Thyroid gland (tissue), 4 donors: ENCODE results near the gene CAMTA2. TPM values are rescaled to one million over a fixed set of nuclear protein-coding genes. Genes with fewer than 3 reads are reported as not detected.

Experiments used
- DNase-seq, 2 donors: peaks; one replicate each; pipeline ENCODE4 v3.0.0-alpha.2; 2019
- H3K27ac ChIP-seq, 3 donors: fragments of 200-600 bp; sonication (generic); 1 replicate in 2 of 3; 2 replicates in 1 of 3; pipeline ENCODE4 v1.5.1; 2016 to 2019; ENCODE audit warnings: mild to moderate bottlenecking in 1 of 3, moderate library complexity in 1 of 3
- H3K27me3 ChIP-seq: fragments of 200-600 bp; sonication (generic); one replicate; pipeline ENCODE4 v1.5.1; 2019
- H3K36me3 ChIP-seq, 2 donors: fragments of 200-600 bp; sonication (generic); one replicate each; pipeline ENCODE4 v1.5.1; 2016 to 2019
- H3K4me1 ChIP-seq, 2 donors: fragments of 200-600 bp; sonication (generic); one replicate each; pipeline ENCODE4 v1.5.1; 2017 to 2019
- H3K4me3 ChIP-seq, 3 donors: fragments of 200-600 bp; sonication (generic); replicated peaks in 1 of 3; 1 replicate in 2 of 3; 2 replicates in 1 of 3; pipeline ENCODE4 v1.5.1; 2016; ENCODE audit warnings: mild to moderate bottlenecking in 1 of 3
- H3K9me3 ChIP-seq: fragments of 200-600 bp; sonication (generic); one replicate; pipeline ENCODE4 v1.5.1; 2017
- POLR2A ChIP-seq, 2 donors: fragments of 450-650 bp; IDR thresholded peaks; one replicate each; pipeline ENCODE4 v1.6.1; 2017; ENCODE audit warnings: antibody characterized with exemption in 2 of 2, mild to moderate bottlenecking in 2 of 2, moderate library complexity in 1 of 2
- WGBS, 2 donors: methylation state at CpG; one replicate each; pipeline ENCODE4 v1.1.5; 2017; 5-methylcytosine and 5-hydroxymethylcytosine counted together
- intact Hi-C: fragments of 100-400 bp; cut with DNase I; formaldehyde crosslinking; loops from one replicate; pipeline ENCODE4 v1.15.1; 2023
- total RNA-seq, 4 donors: library from RNA; depleted of rRNA; stranded (reverse); fragments of >200 nt; gene quantifications; one replicate each; pipeline ENCODE4 v1.2.3, GENCODE V29; 2016
- TF ChIP-seq, protein P1 (sequence below), 6 experiments: fragments of 200-600 bp in 3 of 6; fragments of 450-650 bp in 3 of 6; sonication (generic) in 3 of 6; IDR thresholded peaks; one replicate each; pipeline ENCODE4 v1.5.1; 2016 to 2019; ENCODE audit warnings: antibody characterized with exemption in 6 of 6, mild to moderate bottlenecking in 2 of 6, inconsistent platforms in 1 of 6, moderate library complexity in 1 of 6

The CAMTA2 gene
- total RNA-seq, 4 donors from 2014 or later: 17.1 to 29.0 (median 20.4) TPM

DNA sequence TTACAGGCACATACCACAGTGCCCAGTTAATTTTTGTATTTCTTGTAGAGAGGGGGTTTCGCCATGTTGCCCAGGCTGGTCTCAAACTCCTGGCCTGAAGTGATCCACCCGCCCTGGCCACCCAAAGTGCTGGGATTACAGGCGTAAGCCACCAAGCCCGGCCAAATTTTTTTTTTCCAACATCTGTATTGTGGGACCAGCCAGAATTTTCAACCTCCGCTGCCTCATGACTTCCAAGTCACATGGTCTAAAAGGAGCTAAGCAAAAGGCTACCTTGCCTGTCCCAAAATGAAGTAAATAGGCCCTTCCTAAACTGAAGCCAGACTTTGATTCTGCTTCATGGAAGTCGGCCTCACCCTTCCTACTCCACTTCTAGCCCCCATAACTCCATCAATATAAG is 15.6 kb downstream of the CAMTA2 start:
- Histone ChIP-seq H3K9me3 (no peaks in the 10 kb centered on the region), H3K27me3 (no peaks in the 10 kb centered on the region), H3K27ac (no peak overlapping the region), H3K36me3 (peaks cover 22 to 29% of the 10 kb centered on the region in 2 donors), H3K4me1 (peaks cover 11 to 14% of the 10 kb centered on the region in 2 donors), H3K4me3 (no peak overlapping the region)
- TF ChIP-seq, protein P1, sequence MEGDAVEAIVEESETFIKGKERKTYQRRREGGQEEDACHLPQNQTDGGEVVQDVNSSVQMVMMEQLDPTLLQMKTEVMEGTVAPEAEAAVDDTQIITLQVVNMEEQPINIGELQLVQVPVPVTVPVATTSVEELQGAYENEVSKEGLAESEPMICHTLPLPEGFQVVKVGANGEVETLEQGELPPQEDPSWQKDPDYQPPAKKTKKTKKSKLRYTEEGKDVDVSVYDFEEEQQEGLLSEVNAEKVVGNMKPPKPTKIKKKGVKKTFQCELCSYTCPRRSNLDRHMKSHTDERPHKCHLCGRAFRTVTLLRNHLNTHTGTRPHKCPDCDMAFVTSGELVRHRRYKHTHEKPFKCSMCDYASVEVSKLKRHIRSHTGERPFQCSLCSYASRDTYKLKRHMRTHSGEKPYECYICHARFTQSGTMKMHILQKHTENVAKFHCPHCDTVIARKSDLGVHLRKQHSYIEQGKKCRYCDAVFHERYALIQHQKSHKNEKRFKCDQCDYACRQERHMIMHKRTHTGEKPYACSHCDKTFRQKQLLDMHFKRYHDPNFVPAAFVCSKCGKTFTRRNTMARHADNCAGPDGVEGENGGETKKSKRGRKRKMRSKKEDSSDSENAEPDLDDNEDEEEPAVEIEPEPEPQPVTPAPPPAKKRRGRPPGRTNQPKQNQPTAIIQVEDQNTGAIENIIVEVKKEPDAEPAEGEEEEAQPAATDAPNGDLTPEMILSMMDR (IDR thresholded peaks at IDR 0.05): no peak
- no peak for TF ChIP-seq POLR2A (IDR thresholded peaks at IDR 0.05)
- WGBS, 2 donors: 87 to 89% methylated on average over 6 of the region's 6 CpGs
- intact Hi-C loops: no loop called here
- no peak for DNase-seq

DNA sequence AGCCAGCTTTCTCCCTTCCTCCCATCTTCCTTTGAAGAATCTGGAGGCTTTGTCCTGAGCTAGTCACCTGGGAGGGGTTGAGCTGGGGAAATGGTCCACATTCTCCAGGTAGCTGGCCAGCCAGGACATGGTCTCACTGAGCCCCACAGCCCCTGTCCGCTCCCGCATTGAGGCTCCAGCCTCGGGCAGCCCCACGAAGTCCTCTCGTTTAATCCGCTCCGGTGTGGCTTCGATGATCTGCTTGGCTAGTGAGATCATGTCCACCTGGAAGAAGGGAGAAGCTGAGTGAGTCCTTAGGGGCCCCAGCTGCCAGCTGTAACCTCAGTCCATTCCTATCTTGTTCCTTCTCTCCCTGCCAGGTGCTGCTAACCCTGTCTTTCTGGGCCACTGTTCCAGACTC is 17.2 kb downstream of the CAMTA2 start:
- Histone ChIP-seq H3K4me3 (no peak overlapping the region), H3K4me1 (peaks cover 20 to 25% of the 10 kb centered on the region in 2 donors), H3K27ac (no peak overlapping the region), H3K36me3 (peaks cover 20 to 22% of the 10 kb centered on the region in 2 donors), H3K27me3 (no peaks in the 10 kb centered on the region), H3K9me3 (no peaks in the 10 kb centered on the region)
- intact Hi-C loops: no loop called here
- TF ChIP-seq POLR2A (IDR thresholded peaks at IDR 0.05): no peak
- TF ChIP-seq, protein P1 (IDR thresholded peaks at IDR 0.05): no peak
- 91 to 95% methylated on average over 8 of the region's 8 CpGs for WGBS, 2 donors
- no peak for DNase-seq

DNA sequence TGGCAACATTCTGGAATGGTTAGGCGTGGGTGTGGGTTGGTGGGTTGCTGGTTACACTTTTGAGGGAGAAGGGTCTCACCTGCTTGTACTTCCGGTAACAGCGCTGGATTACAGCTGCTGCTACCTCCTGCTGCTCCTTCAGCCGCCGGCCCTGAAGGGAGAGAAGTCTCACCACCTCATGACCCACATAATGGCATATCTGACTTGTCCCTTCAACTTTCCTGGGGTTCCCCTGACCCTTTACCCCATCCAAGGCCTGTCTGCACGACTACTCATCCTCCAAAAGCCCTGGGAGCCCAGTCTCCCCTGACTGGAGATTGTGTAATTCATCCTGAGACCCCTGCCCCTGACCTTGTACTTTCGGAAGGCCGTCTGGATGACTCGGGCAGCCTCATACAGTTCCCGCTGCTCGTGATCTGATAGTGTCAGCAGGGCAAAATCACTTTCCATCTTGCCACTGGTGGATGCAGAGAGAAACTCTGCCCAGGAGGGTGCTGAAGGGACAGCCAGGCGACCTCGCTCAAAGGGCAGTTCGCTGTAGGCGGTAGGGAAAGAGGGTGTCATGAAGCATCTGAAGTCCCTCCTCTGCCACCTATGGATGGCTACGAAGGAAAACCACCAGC is 17.8 kb downstream of the CAMTA2 start:
- peak overlapping the region in 2 of 3 donors; percentile 15 to 93 for H3K27ac ChIP-seq
- no peak for DNase-seq
- WGBS, 2 donors: 88 to 89% methylated on average over 16 of the region's 16 CpGs
- no peak for TF ChIP-seq POLR2A (IDR thresholded peaks at IDR 0.05)
- TF ChIP-seq, protein P1 (IDR thresholded peaks at IDR 0.05): no peak
- H3K36me3 ChIP-seq: peaks cover 20 to 22% of the 10 kb centered on the region in 2 donors
- intact Hi-C loops: no loop called here
- H3K4me1 ChIP-seq: peaks cover 20 to 26% of the 10 kb centered on the region in 2 donors
- H3K9me3 ChIP-seq: no peaks in the 10 kb centered on the region
- H3K27me3 ChIP-seq: no peaks in the 10 kb centered on the region
- H3K4me3 ChIP-seq: no peak overlapping the region

DNA sequence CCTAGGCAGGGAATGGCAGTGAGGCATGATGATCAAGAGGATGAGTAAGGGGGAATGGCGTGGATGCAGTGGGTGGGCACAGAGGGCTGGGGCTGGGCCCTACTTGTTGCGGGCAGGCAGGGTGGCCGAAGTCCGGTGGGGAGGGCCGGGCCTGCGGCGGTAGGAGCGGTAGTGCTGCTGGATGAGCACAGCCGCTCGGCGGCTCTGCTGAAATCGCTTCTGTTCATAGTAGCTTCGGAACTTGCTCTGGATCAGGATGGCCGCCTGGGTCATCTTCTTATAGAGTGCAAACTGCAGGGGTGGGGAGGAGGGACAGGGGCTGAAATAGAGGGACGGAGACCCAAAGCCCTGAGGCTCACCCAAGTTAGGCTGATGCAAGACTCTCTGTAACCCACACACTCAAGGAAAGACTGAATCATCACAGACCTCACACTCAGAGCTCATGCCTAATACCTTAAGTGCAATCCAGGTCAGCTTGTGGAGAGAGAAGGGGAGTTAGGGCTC is 18.4 kb downstream of the CAMTA2 start:
- Histone ChIP-seq H3K27me3 (no peaks in the 10 kb centered on the region), H3K9me3 (no peaks in the 10 kb centered on the region), H3K27ac (peak overlapping the region in 2 of 3 donors; percentile 90 to 93), H3K36me3 (peaks cover 18 to 20% of the 10 kb centered on the region in 2 donors), H3K4me3 (peak overlapping the region in 1 of 3 donors; percentile 43), H3K4me1 (peaks cover 20 to 26% of the 10 kb centered on the region in 2 donors)
- TF ChIP-seq, protein P1 (IDR thresholded peaks at IDR 0.05): no peak
- no peak for TF ChIP-seq POLR2A (IDR thresholded peaks at IDR 0.05)
- no peak for DNase-seq
- WGBS, 2 donors: 64 to 67% methylated on average over 15 of the region's 15 CpGs
- intact Hi-C loops: no loop called here

GRCh38 chr17:4968486-4969046 is 18.9 kb downstream of the CAMTA2 start:
- H3K36me3 ChIP-seq: peaks cover 16 to 18% of the 10 kb centered on the region in 2 donors
- peak overlapping the region; percentile 69 to 93 (median 90) for H3K27ac ChIP-seq
- H3K9me3 ChIP-seq: no peaks in the 10 kb centered on the region
- no peaks in the 10 kb centered on the region for H3K27me3 ChIP-seq
- peak overlapping the region in 1 of 3 donors; percentile 43 for H3K4me3 ChIP-seq
- H3K4me1 ChIP-seq: peaks cover 20 to 26% of the 10 kb centered on the region in 2 donors
- DNase-seq: peak; percentile 64 to 67
- intact Hi-C loops: no loop called here
- WGBS, 2 donors: 24 to 27% methylated on average over 23 of the region's 23 CpGs
- TF ChIP-seq, protein P1 (IDR thresholded peaks at IDR 0.05): no peak
- TF ChIP-seq POLR2A (IDR thresholded peaks at IDR 0.05): no peak
